ENCODE results near the gene TMOD1. TPM values are rescaled to one million over a fixed set of nuclear protein-coding genes. Genes with fewer than 3 reads are reported as not detected.
"Not testable (repeated sequence)": the region's sequence is repeated elsewhere in the genome, so short reads cannot be mapped to it uniquely, and the experiment has no call there.

Gene TMOD1
- total RNA-seq, 2 experiments from 2014 or later: 1.7 to 2.5 TPM

GRCh38 chr9:97478301-97478981 lies 23.0 kb upstream of the TMOD1 start:
- DNase-seq: no peak
- peaks cover 4% of the 10 kb centered on the region for H3K9me3 Mint-ChIP-seq
- H3K4me1 Mint-ChIP-seq (ENCODE audit: low read depth): no peaks in the 10 kb centered on the region
- no peak overlapping the region for H3K27ac Mint-ChIP-seq
- peaks cover 46% of the 10 kb centered on the region for H3K36me3 Mint-ChIP-seq
- H3K4me3 Mint-ChIP-seq: no peak overlapping the region
- no peaks in the 10 kb centered on the region for H3K27me3 Mint-ChIP-seq
- intact Hi-C loops (cut with micrococcal nuclease): no loop called here
- POLR2A ChIA-PET: no interaction called here
- CTCF ChIA-PET: interaction anchor here (1.3 kb wide), 1 partner anchor 120 kb away, joined by 3 read pairs; no protein-coding TSS in a partner anchor

DNA sequence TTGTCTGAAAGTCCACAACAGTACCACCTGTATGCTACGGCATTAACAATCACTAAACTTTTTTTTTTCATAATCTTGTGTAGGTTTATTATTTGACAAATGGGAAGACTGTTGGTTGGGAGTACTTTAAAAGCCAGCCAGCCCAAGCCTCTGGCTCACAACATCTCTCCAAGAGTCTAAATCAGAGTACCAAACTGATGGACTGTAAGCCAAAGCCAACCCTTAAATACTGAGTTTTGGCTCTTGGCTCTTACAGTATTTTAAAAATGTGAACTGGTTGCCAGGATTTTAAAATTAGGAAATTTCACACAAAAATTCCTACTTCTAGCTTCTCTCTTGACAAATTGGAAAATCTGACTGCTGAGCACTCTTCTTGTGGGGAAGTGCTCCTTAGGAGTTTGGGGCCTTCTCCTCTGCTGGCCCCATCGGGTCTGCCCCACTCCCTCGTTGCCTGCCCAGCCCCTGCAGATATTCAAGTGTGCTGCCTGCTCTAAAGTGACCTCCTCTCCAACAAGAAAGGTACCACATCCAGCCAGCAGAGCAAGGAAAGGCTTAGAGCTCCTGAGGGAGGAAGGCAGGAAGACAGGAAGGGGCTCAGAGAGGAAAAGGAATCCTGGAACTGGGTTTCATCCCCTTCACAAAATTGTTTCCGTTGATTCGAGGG lies 21.8 kb upstream of the TMOD1 start:
- peaks cover 47% of the 10 kb centered on the region for H3K36me3 Mint-ChIP-seq
- intact Hi-C loops (cut with micrococcal nuclease): no loop called here
- H3K4me1 Mint-ChIP-seq (ENCODE audit: low read depth): no peaks in the 10 kb centered on the region
- ChIA-PET POLR2A (no interaction called here), CTCF (interaction anchor here (0.8 to 3.2 kb wide), 2 partner anchors 21 to 119 kb away, joined by 3 to 16 read pairs; no protein-coding TSS in a partner anchor)
- DNase-seq: no peak
- no peak overlapping the region for H3K27ac Mint-ChIP-seq
- no peak overlapping the region for H3K4me3 Mint-ChIP-seq
- peaks cover 4% of the 10 kb centered on the region for H3K9me3 Mint-ChIP-seq
- no peaks in the 10 kb centered on the region for H3K27me3 Mint-ChIP-seq

GRCh38 chr9:97480174-97480573 lies 21.3 kb upstream of the TMOD1 start:
- POLR2A ChIA-PET: no interaction called here
- H3K9me3 Mint-ChIP-seq: peaks cover 4% of the 10 kb centered on the region
- CTCF ChIA-PET: interaction anchor here (0.8 to 3.2 kb wide), 3 partner anchors 12 to 118 kb away, joined by 3 to 16 read pairs (median 3); no protein-coding TSS in a partner anchor
- no peaks in the 10 kb centered on the region for H3K4me1 Mint-ChIP-seq (ENCODE audit: low read depth)
- no peaks in the 10 kb centered on the region for H3K27me3 Mint-ChIP-seq
- DNase-seq: no peak
- intact Hi-C loops (cut with micrococcal nuclease): no loop called here
- H3K27ac Mint-ChIP-seq: no peak overlapping the region
- H3K36me3 Mint-ChIP-seq: peaks cover 43% of the 10 kb centered on the region
- no peak overlapping the region for H3K4me3 Mint-ChIP-seq

DNA sequence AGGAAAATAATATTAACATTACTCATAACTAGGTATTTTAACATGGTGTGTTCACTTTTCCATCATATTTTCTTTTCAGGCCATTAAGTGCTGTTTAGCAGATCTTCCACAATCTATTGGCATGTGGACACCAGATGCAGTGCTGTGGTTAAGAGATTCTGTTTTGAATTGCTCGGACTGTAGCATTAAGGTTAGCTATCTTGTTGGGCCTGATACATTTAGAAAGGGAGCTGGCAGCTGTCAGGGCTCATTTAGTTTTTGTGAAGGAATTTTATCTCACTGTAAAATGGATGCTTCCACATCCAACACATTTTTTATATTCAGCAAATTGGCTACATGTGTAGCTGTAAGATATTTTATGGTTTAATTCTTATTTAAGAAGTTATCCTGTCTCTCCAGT lies 20.7 kb upstream of the TMOD1 start:
- Mint-ChIP-seq H3K27ac (no peak overlapping the region), H3K4me3 (no peak overlapping the region), H3K36me3 (peaks cover 44% of the 10 kb centered on the region), H3K27me3 (no peaks in the 10 kb centered on the region), H3K9me3 (peaks cover 4% of the 10 kb centered on the region), H3K4me1 (ENCODE audit: low read depth) (no peaks in the 10 kb centered on the region)
- POLR2A ChIA-PET: interaction anchor here (0.6 kb wide), 1 partner anchor 27 kb away, joined by 3 read pairs; no protein-coding TSS in a partner anchor
- intact Hi-C loops (cut with micrococcal nuclease): no loop called here
- CTCF ChIA-PET: interaction anchor here (1.0 to 3.2 kb wide), 2 partner anchors 12 to 118 kb away, joined by 3 to 16 read pairs; no protein-coding TSS in a partner anchor
- DNase-seq: no peak

GRCh38 chr9:97484134-97484533 lies 17.3 kb upstream of the TMOD1 start:
- intact Hi-C loops (cut with micrococcal nuclease): no loop called here
- peaks cover 18% of the 10 kb centered on the region for H3K9me3 Mint-ChIP-seq
- H3K27ac Mint-ChIP-seq: no peak overlapping the region
- no peak overlapping the region for H3K4me3 Mint-ChIP-seq
- ChIA-PET POLR2A (no interaction called here), CTCF (interaction anchor here (1.2 to 2.2 kb wide), 2 partner anchors 97 to 115 kb away, joined by 3 to 7 read pairs; no protein-coding TSS in a partner anchor)
- no peak for DNase-seq
- H3K36me3 Mint-ChIP-seq: peaks cover 68% of the 10 kb centered on the region
- H3K4me1 Mint-ChIP-seq (ENCODE audit: low read depth): no peaks in the 10 kb centered on the region
- no peaks in the 10 kb centered on the region for H3K27me3 Mint-ChIP-seq

DNA sequence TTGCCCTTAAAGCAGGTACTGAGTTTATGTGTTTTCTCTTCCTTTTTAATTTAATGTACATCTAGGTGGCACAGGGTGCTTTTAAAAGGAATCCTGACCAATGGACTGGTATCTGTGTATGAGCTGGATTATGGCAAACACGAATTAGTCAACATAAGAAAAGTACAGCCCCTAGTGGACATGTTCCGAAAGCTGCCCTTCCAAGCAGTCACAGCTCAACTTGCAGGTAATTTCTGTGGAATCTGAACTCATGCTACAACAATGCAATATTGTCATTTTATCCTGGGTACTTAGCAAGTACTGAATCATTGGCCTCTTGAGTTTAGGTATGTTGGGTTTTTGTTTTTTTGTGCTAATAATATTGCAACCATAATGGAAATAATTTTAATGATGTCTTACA lies 14.4 kb upstream of the TMOD1 start:
- H3K27me3 Mint-ChIP-seq: no peaks in the 10 kb centered on the region
- ChIA-PET POLR2A (no interaction called here), CTCF (interaction anchor here (0.9 to 1.4 kb wide), 2 partner anchors 10 to 18 kb away, joined by 3 to 5 read pairs; no protein-coding TSS in a partner anchor)
- peaks cover 16% of the 10 kb centered on the region for H3K9me3 Mint-ChIP-seq
- no peaks in the 10 kb centered on the region for H3K4me1 Mint-ChIP-seq (ENCODE audit: low read depth)
- H3K27ac Mint-ChIP-seq: no peak overlapping the region
- intact Hi-C loops (cut with micrococcal nuclease): no loop called here
- DNase-seq: no peak
- H3K4me3 Mint-ChIP-seq: no peak overlapping the region
- H3K36me3 Mint-ChIP-seq: peaks cover 56% of the 10 kb centered on the region

DNA sequence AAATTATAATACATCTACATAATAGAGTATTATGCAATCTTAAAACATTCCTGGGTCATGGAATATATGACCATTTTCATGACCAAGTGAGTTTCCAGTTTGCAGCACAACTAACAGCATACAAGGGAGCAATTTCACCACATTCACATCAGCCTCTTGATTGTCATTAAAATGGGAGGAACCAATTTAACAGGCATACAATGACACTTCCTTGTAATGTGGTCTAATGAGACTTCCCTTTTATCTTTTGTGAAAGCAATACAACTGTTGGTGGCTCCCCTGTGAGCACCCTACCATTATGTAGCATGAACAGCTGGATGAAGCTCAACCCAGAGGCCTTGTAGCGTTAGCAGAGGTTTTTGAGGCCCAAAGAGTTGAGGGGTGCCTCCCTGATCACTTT lies 13.6 kb upstream of the TMOD1 start:
- ChIA-PET POLR2A (no interaction called here), CTCF (no interaction called here)
- intact Hi-C loops (cut with micrococcal nuclease): no loop called here
- Mint-ChIP-seq H3K9me3 (peaks cover 16% of the 10 kb centered on the region), H3K4me1 (ENCODE audit: low read depth) (no peaks in the 10 kb centered on the region), H3K27ac (no peak overlapping the region), H3K4me3 (no peak overlapping the region), H3K36me3 (peaks cover 50% of the 10 kb centered on the region), H3K27me3 (no peaks in the 10 kb centered on the region)
- no peak for DNase-seq

GRCh38 chr9:97491216-97491999 lies 10.1 kb upstream of the TMOD1 start:
- intact Hi-C loops (cut with micrococcal nuclease): no loop called here
- H3K36me3 Mint-ChIP-seq: peaks cover 41% of the 10 kb centered on the region
- CTCF ChIA-PET: interaction anchor here (1.1 kb wide), 1 partner anchor 19 kb away, joined by 3 read pairs; no protein-coding TSS in a partner anchor

GRCh38 chr9:97497558-97498375 lies 3.7 kb upstream of the TMOD1 start:
- DNase-seq; H3K4me1 Mint-ChIP-seq (ENCODE audit: low read depth); H3K4me3 Mint-ChIP-seq; H3K27ac Mint-ChIP-seq; H3K9me3 Mint-ChIP-seq; POLR2A ChIA-PET; intact Hi-C loops (cut with micrococcal nuclease): not testable (repeated sequence)
- CTCF ChIA-PET: interaction anchor here (1.1 to 2.5 kb wide), 2 partner anchors 11 to 101 kb away, joined by 3 to 10 read pairs; no protein-coding TSS in a partner anchor
- Mint-ChIP-seq H3K36me3 (peaks cover 16% of the 10 kb centered on the region), H3K27me3 (peaks cover 22% of the 10 kb centered on the region)

More at GRCh38 chr9:97491216-97491999, 10.1 kb upstream of the TMOD1 start:
- H3K4me3 Mint-ChIP-seq: no peak overlapping the region
- H3K9me3 Mint-ChIP-seq: peaks cover 16% of the 10 kb centered on the region
- H3K27me3 Mint-ChIP-seq: no peaks in the 10 kb centered on the region
- H3K4me1 Mint-ChIP-seq (ENCODE audit: low read depth): no peaks in the 10 kb centered on the region
- POLR2A ChIA-PET: no interaction called here
- no peak for DNase-seq
- no peak overlapping the region for H3K27ac Mint-ChIP-seq

- DNase-seq; intact Hi-C loops (cut with micrococcal nuclease); CTCF ChIA-PET; H3K27ac Mint-ChIP-seq; POLR2A ChIA-PET; H3K9me3 Mint-ChIP-seq; H3K4me3 Mint-ChIP-seq: not testable (repeated sequence)
- Mint-ChIP-seq H3K36me3 (peaks cover 16% of the 10 kb centered on the region), H3K27me3 (peaks cover 33% of the 10 kb centered on the region), H3K4me1 (ENCODE audit: low read depth) (peaks cover 15% of the 10 kb centered on the region)
These were observed 2.6 kb upstream of the TMOD1 start for GRCh38 chr9:97498846-97499245.

- ChIA-PET CTCF (interaction anchor here (0.6 to 3.1 kb wide), 5 partner anchors 20 to 99 kb away, joined by 3 to 18 read pairs (median 4); no protein-coding TSS in a partner anchor), POLR2A (no interaction called here)
- Mint-ChIP-seq H3K27me3 (peaks cover 42% of the 10 kb centered on the region), H3K27ac (no peak overlapping the region), H3K9me3 (no peaks in the 10 kb centered on the region), H3K4me1 (ENCODE audit: low read depth) (peaks cover 15% of the 10 kb centered on the region), H3K4me3 (no peak overlapping the region), H3K36me3 (peaks cover 16% of the 10 kb centered on the region)
- DNase-seq: no peak
- intact Hi-C loops (cut with micrococcal nuclease): loop anchor here (5.0 to 10.0 kb wide), 2 partner anchors 88 to 95 kb away; partner anchors contain the start of gene TDRD7
These were observed 1.2 kb upstream of the TMOD1 start for GRCh38 chr9:97500263-97500662.

Measured in activated CD4-positive, alpha-beta memory T cell treated with anti-CD3 and anti-CD28 coated beads for 36 hours (primary cell).